ENCODE results near the gene DHX58.

DHX58 gene

GRCh38 chr17:42109086-42109485, 3.4 kb downstream of the DHX58 start:
- peak; percentile 10 for DNase-seq

GRCh38 chr17:42107597-42108576, 4.6 kb downstream of the DHX58 start:
- peak; percentile 71 for DNase-seq

- no peak for DNase-seq
Measured at GRCh38 chr17:42107124-42107523, 5.4 kb downstream of the DHX58 start.

GRCh38 chr17:42106009-42106408, 6.5 kb downstream of the DHX58 start:
- no peak for DNase-seq

- DNase-seq: no peak
Measured at GRCh38 chr17:42104264-42104663, 8.2 kb downstream of the DHX58 start.

- no peak for DNase-seq
Measured at GRCh38 chr17:42103221-42103954, 9.1 kb downstream of the DHX58 start.

GRCh38 chr17:42101513-42102292, 10.8 kb downstream of the DHX58 start:
- DNase-seq: peak; percentile 78

GRCh38 chr17:42098730-42099399, 13.6 kb downstream of the DHX58 start:
- DNase-seq: no peak

- DNase-seq: no peak
Measured at GRCh38 chr17:42097691-42098631, 14.6 kb downstream of the DHX58 start, which contains the start of gene ZNF385C. TSS of gene ZNF385C (minus strand) at chr17:42098473. CDS start at chr17:42063056, 35,417 bp downstream.

- DNase-seq: no peak
Measured at GRCh38 chr17:42096360-42097111, 16.0 kb downstream of the DHX58 start.

- no peak for DNase-seq
Measured at GRCh38 chr17:42094375-42095069, 18.0 kb downstream of the DHX58 start.

GRCh38 chr17:42092939-42093338, 19.6 kb downstream of the DHX58 start:
- no peak for DNase-seq

GRCh38 chr17:42090964-42091790, 21.3 kb downstream of the DHX58 start:
- DNase-seq: no peak

- DNase-seq: no peak
Measured at GRCh38 chr17:42088736-42089135, 23.8 kb downstream of the DHX58 start.

- DNase-seq: peak; percentile 81
Measured at GRCh38 chr17:42087736-42088705, 24.5 kb downstream of the DHX58 start.

GRCh38 chr17:42087042-42087701, 25.3 kb downstream of the DHX58 start:
- no peak for DNase-seq
